Activated T-cell treated with anti-CD3 and anti-CD28 coated beads, Interleukin-2, amount 50 U/mL, for 4 hours (primary cell): ENCODE results near the gene MALRD1. TPM values are rescaled to one million over a fixed set of nuclear protein-coding genes. Genes with fewer than 3 reads are reported as not detected.

Experiments
- ATAC-seq, 2 donors: fragments of 200-7000 bp; cut with Tn5 transposase; one replicate each; pipeline ENCODE4 v1.10.0; 2021
- DNase-seq: peaks from one replicate; pipeline ENCODE4 v3.0.0-alpha.2; 2020
- H3K27me3 Mint-ChIP-seq: one replicate; pipeline ENCODE4 v1.8.0; 2021; ENCODE audit warnings: low read depth, mixed read lengths
- H3K36me3 Mint-ChIP-seq: one replicate; pipeline ENCODE4 v1.8.0; 2022; ENCODE audit warnings: mixed read lengths; ENCODE audit not compliant: insufficient read depth
- H3K4me1 Mint-ChIP-seq: one replicate; pipeline ENCODE4 v1.8.0; 2021; ENCODE audit warnings: low read depth, mixed read lengths
- H3K4me3 Mint-ChIP-seq: one replicate; pipeline ENCODE4 v1.8.0; 2021; ENCODE audit warnings: mild to moderate bottlenecking, moderate library complexity, mixed read lengths
- H3K9me3 Mint-ChIP-seq: one replicate; pipeline ENCODE4 v1.8.0; 2021; ENCODE audit warnings: mixed read lengths
- total RNA-seq, 3 donors: library from RNA; stranded (reverse); gene quantifications; one replicate each; pipeline ENCODE4 v1.2.1, GENCODE V29; 2021

Gene MALRD1
- total RNA-seq, 3 donors from 2014 or later = not detected

DNA sequence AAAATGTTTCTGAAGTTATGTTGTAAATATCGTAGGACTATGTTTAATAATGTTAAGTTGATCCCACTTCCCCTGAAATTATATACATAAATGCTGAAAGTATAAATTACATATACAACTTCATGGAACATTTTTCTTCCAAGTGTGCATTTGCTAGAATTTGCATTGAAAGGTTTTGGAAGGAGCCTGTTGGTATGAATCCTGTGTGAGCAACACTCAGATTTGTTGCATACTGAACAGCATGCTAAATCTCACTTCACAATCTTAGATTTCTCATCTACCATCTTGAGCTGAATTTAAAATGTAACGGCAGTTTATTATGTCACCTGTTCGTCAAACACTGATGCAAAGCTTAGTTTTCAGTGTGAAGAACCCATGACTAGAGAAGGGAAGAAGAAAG, 172.6 kb downstream of the MALRD1 start:
- Mint-ChIP-seq H3K4me1 (no peaks in the 10 kb centered on the region), H3K36me3 (no peaks in the 10 kb centered on the region), H3K27me3 (no peaks in the 10 kb centered on the region), H3K9me3 (peaks cover 9% of the 10 kb centered on the region), H3K4me3 (no peak overlapping the region)
- no peak for ATAC-seq
- DNase-seq = no peak

- ATAC-seq (no peak), DNase-seq (no peak)
- Mint-ChIP-seq H3K36me3 (no peaks in the 10 kb centered on the region), H3K27me3 (no peaks in the 10 kb centered on the region), H3K4me3 (no peak overlapping the region), H3K9me3 (peaks cover 9% of the 10 kb centered on the region), H3K4me1 (no peaks in the 10 kb centered on the region)
Observed at GRCh38 chr10:19226025-19226424, 177.4 kb downstream of the MALRD1 start.

GRCh38 chr10:19231034-19231433, 182.4 kb downstream of the MALRD1 start:
- DNase-seq (no peak), ATAC-seq (no peak)
- Mint-ChIP-seq H3K36me3 (no peaks in the 10 kb centered on the region), H3K9me3 (peaks cover 6% of the 10 kb centered on the region), H3K4me1 (no peaks in the 10 kb centered on the region), H3K27me3 (no peaks in the 10 kb centered on the region), H3K4me3 (no peak overlapping the region)

DNA sequence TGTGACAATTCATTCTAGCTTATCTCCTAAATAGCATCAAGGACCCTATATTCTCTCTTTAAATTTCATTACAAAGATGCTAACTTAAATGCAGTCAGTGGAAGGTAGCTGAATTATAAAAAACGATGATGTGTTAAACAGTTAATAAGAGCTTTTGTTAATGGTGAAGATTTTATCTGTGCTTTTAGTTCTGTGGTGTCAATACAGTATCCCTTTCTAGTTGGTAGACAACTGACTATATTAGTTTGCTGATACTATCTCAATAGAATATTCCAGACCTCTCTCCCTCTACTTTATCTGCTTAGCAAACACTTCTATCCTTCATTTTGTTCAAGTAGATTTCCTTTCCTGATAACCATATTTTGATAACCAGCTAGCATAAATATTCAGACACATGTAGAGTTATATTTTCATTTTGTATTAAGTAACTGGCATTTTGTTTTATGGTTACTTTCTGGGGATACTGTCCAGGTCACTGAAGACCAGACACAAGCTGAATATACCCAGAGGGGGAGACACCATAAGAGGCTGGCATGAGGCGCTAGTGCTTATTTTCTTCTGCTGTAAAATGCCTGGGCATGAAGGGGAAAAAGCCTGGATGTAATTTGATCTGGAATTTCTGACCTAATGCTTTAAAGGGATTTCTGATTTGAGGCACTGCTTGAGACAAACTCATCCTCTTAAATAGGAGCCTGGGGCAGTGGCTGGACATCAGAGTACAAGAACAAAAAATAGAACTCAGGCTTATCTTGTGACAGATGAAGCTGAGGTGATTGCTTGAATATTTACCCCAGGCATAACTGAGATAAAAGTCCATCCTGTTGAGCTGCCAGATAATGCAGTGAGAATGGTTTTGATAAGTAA, 197.5 kb downstream of the MALRD1 start:
- Mint-ChIP-seq H3K4me3 (no peak overlapping the region), H3K27me3 (no peaks in the 10 kb centered on the region), H3K4me1 (no peaks in the 10 kb centered on the region), H3K9me3 (peaks cover 7% of the 10 kb centered on the region), H3K36me3 (no peaks in the 10 kb centered on the region)
- DNase-seq = no peak
- no peak for ATAC-seq

DNA sequence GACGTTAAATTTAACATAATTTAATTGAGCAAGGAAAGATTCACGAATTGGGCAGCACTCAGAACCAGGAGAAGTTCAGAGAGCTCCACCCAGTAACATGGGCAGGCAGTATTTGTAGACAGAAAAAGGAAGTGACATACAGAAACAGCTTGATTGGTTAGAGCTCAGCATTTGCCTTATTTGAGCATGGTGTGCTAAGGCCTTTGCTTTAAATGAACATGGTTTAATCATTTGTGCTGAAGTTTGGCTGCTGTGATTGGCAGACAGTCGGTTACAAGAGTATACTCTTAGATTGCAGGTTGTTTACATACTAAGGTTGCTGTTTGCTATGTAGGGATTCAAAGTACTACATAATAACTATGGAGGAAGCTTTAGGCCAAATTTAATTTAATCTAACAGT, 199.2 kb downstream of the MALRD1 start:
- Mint-ChIP-seq H3K36me3 (no peaks in the 10 kb centered on the region), H3K4me3 (no peak overlapping the region)

GRCh38 chr10:19250546-19250945, 201.9 kb downstream of the MALRD1 start:
- ATAC-seq (no peak), DNase-seq (no peak)
- Mint-ChIP-seq H3K27me3 (no peaks in the 10 kb centered on the region), H3K4me3 (no peak overlapping the region), H3K9me3 (peaks cover 11% of the 10 kb centered on the region), H3K36me3 (no peaks in the 10 kb centered on the region), H3K4me1 (no peaks in the 10 kb centered on the region)

More for the DNA sequence above, 199.2 kb downstream of the MALRD1 start:
- peaks cover 3% of the 10 kb centered on the region for H3K9me3 Mint-ChIP-seq
- H3K4me1 Mint-ChIP-seq = no peaks in the 10 kb centered on the region
- DNase-seq = no peak
- ATAC-seq = no peak
- H3K27me3 Mint-ChIP-seq = no peaks in the 10 kb centered on the region

DNA sequence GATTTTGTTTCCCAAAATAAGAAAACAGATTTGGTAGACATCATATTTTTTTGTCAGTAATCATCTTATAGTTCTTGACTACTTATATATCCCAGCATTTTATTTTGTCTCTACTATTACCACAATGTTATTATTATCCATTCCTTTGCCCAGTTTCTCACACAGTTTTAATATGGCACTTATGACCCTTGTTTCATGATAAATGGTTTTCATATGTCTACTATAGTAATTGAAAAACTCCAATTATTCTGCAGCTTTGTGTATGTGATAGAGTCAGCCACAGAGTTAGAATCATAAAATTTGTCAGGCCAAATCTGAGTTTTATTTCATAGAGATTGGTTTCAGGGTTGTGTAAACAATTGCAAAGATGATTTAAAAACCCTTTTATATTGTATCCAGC, 203.9 kb downstream of the MALRD1 start:
- H3K4me1 Mint-ChIP-seq = no peaks in the 10 kb centered on the region
- no peaks in the 10 kb centered on the region for H3K27me3 Mint-ChIP-seq
- H3K9me3 Mint-ChIP-seq = peaks cover 11% of the 10 kb centered on the region
- H3K4me3 Mint-ChIP-seq = no peak overlapping the region
- no peaks in the 10 kb centered on the region for H3K36me3 Mint-ChIP-seq
- ATAC-seq (no peak), DNase-seq (no peak)

GRCh38 chr10:19256331-19256730, 207.7 kb downstream of the MALRD1 start:
- no peaks in the 10 kb centered on the region for H3K4me1 Mint-ChIP-seq
- ATAC-seq (no peak), DNase-seq (no peak)
- peaks cover 23% of the 10 kb centered on the region for H3K9me3 Mint-ChIP-seq
- no peaks in the 10 kb centered on the region for H3K36me3 Mint-ChIP-seq
- H3K27me3 Mint-ChIP-seq = no peaks in the 10 kb centered on the region
- H3K4me3 Mint-ChIP-seq = no peak overlapping the region

- Mint-ChIP-seq H3K4me3 (no peak overlapping the region), H3K27me3 (no peaks in the 10 kb centered on the region), H3K9me3 (peaks cover 25% of the 10 kb centered on the region), H3K4me1 (no peaks in the 10 kb centered on the region), H3K36me3 (no peaks in the 10 kb centered on the region)
- DNase-seq (no peak), ATAC-seq (no peak)
Observed at GRCh38 chr10:19263262-19263661, 214.7 kb downstream of the MALRD1 start.

- Mint-ChIP-seq H3K4me3 (no peak overlapping the region), H3K36me3 (no peaks in the 10 kb centered on the region), H3K9me3 (peaks cover 19% of the 10 kb centered on the region), H3K4me1 (no peaks in the 10 kb centered on the region), H3K27me3 (no peaks in the 10 kb centered on the region)
- ATAC-seq (no peak), DNase-seq (no peak)
Observed at GRCh38 chr10:19283285-19283684, 234.7 kb downstream of the MALRD1 start.

DNA sequence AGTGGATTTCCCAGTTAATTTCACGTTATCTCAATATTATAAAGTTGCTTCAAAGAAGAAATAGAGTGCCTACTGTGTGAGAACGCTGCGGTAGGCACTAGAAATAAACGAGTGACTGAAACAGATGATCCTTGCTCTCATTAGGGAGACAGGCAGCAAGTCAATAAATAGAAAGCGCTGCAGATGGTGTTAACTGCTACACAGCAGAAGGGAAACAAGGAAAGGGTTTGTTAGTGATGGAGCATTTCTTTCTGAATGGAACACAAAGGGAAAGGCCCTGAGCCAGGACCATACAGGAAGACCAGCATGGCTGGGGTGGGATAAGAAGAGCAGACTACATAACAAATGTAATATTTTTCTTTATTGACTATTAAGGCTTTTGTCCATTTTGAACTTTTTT, 235.2 kb downstream of the MALRD1 start:
- H3K9me3 Mint-ChIP-seq = peaks cover 16% of the 10 kb centered on the region
- no peaks in the 10 kb centered on the region for H3K36me3 Mint-ChIP-seq
- DNase-seq (no peak), ATAC-seq (no peak)
- H3K4me3 Mint-ChIP-seq = no peak overlapping the region
- no peaks in the 10 kb centered on the region for H3K4me1 Mint-ChIP-seq
- no peaks in the 10 kb centered on the region for H3K27me3 Mint-ChIP-seq

GRCh38 chr10:19290770-19291169, 242.2 kb downstream of the MALRD1 start:
- no peak for ATAC-seq
- H3K36me3 Mint-ChIP-seq = no peaks in the 10 kb centered on the region
- no peaks in the 10 kb centered on the region for H3K4me1 Mint-ChIP-seq
- peaks cover 6% of the 10 kb centered on the region for H3K9me3 Mint-ChIP-seq
- no peaks in the 10 kb centered on the region for H3K27me3 Mint-ChIP-seq
- H3K4me3 Mint-ChIP-seq = no peak overlapping the region
- DNase-seq = no peak

DNA sequence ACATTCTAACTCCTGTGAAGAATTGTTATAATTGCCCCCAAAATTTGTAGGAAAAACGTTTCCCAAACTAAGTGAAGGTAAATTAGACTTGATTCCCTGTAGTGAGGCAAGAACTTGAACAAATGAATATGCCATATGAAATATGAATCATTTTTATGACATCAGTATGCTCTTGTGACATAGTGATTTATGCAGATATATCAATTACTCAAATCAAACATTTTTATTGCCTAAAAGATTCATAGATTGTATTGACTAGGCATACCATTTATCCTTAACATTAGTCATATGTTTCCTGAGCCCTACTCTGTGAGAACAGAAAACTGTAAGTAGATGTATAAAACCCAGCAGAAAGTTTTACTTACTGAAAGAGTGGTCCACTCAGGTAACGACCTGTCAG, 245.6 kb downstream of the MALRD1 start:
- H3K9me3 Mint-ChIP-seq = peaks cover 5% of the 10 kb centered on the region
- no peaks in the 10 kb centered on the region for H3K36me3 Mint-ChIP-seq
- ATAC-seq = no peak
- no peaks in the 10 kb centered on the region for H3K27me3 Mint-ChIP-seq
- no peaks in the 10 kb centered on the region for H3K4me1 Mint-ChIP-seq
- H3K4me3 Mint-ChIP-seq = no peak overlapping the region
- DNase-seq = no peak

DNA sequence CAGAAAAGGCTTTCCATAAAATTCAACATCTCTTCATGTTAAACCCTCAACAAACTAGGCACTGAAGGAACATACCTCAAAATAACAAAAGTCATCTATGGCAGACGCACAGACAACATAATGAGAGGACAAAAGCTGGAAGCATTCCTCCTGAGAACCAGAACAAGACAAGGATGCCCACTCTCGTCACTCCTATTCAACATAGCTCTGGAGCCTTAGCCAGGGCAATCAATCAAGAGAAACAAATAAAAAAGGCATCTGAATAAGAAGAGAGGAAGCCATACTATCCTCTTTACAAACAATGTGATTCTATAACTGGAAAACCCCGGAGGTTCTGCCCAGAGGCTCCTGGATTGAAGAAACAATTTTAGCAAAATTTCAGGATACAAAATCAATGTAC, 251.0 kb downstream of the MALRD1 start:
- ATAC-seq = no peak
- DNase-seq = no peak
- H3K4me1 Mint-ChIP-seq = no peaks in the 10 kb centered on the region
- H3K36me3 Mint-ChIP-seq = no peaks in the 10 kb centered on the region
- H3K4me3 Mint-ChIP-seq = no peak overlapping the region
- H3K9me3 Mint-ChIP-seq = peaks cover 14% of the 10 kb centered on the region
- H3K27me3 Mint-ChIP-seq = no peaks in the 10 kb centered on the region

DNA sequence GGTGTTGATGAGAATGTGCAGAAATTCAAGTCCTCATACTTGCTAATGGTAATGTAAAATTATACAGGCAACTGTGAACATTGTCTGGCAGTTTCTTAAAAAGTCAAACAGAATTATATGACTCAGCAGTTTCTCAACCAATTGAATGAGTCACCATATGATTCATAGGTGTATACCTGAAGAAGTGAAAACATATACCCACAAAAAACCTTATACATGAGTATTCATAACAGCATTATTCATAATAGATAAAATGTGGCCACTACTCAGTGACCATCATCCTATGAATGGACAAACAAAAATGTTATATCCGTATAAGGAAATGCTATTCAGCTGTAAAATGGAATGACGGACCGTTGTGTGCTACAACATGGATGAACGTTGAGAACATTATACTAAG, 253.5 kb downstream of the MALRD1 start:
- Mint-ChIP-seq H3K27me3 (no peaks in the 10 kb centered on the region), H3K4me1 (no peaks in the 10 kb centered on the region), H3K4me3 (no peak overlapping the region), H3K9me3 (peaks cover 14% of the 10 kb centered on the region), H3K36me3 (no peaks in the 10 kb centered on the region)
- DNase-seq = no peak
- ATAC-seq = no peak
